Smooth muscle cell of the brain vasculature (primary cell): ENCODE measurements around the gene PHACTR1.
"Not testable (repeated sequence)": the region's sequence is repeated elsewhere in the genome, so short reads cannot be mapped to it uniquely, and the experiment has no call there.

Experiments used
- DNase-seq: peaks from one replicate; pipeline ENCODE4 v3.0.0-alpha.2; 2012; ENCODE audit warnings: low read depth, low spot score

PHACTR1 gene

GRCh38 chr6:13156381-13156780 is 439.8 kb downstream of the PHACTR1 start:
- no peak for DNase-seq

- no peak for DNase-seq
These were observed 440.7 kb downstream of the PHACTR1 start for GRCh38 chr6:13157293-13157692.

GRCh38 chr6:13159300-13159699 is 442.7 kb downstream of the PHACTR1 start:
- no peak for DNase-seq

GRCh38 chr6:13159822-13160221 is 443.3 kb downstream of the PHACTR1 start:
- not testable (repeated sequence) for DNase-seq

GRCh38 chr6:13163161-13163944 is 446.8 kb downstream of the PHACTR1 start:
- no peak for DNase-seq

GRCh38 chr6:13164291-13164690 is 447.7 kb downstream of the PHACTR1 start:
- DNase-seq = no peak

GRCh38 chr6:13165502-13166172 is 449.1 kb downstream of the PHACTR1 start:
- DNase-seq = no peak

- no peak for DNase-seq
These were observed 449.7 kb downstream of the PHACTR1 start for GRCh38 chr6:13166269-13166668.

GRCh38 chr6:13166916-13167315 is 450.3 kb downstream of the PHACTR1 start:
- no peak for DNase-seq

- no peak for DNase-seq
These were observed 455.7 kb downstream of the PHACTR1 start for GRCh38 chr6:13172291-13172690.

- no peak for DNase-seq
These were observed 458.5 kb downstream of the PHACTR1 start for GRCh38 chr6:13175087-13175486.

- DNase-seq = no peak
These were observed 459.2 kb downstream of the PHACTR1 start for GRCh38 chr6:13175759-13176158.

GRCh38 chr6:13177664-13178063 is 461.1 kb downstream of the PHACTR1 start:
- no peak for DNase-seq

- DNase-seq = no peak
These were observed 461.5 kb downstream of the PHACTR1 start for GRCh38 chr6:13178107-13178506.

- no peak for DNase-seq
These were observed 464.0 kb downstream of the PHACTR1 start for GRCh38 chr6:13180538-13180937.

GRCh38 chr6:13181393-13181792 is 464.8 kb downstream of the PHACTR1 start:
- DNase-seq = no peak

GRCh38 chr6:13183415-13184088 is 467.0 kb downstream of the PHACTR1 start:
- no peak for DNase-seq

GRCh38 chr6:13184089-13184468 is 467.5 kb downstream of the PHACTR1 start:
- no peak for DNase-seq

- DNase-seq = no peak
These were observed 468.0 kb downstream of the PHACTR1 start for GRCh38 chr6:13184547-13184946.

GRCh38 chr6:13186861-13187260 is 470.3 kb downstream of the PHACTR1 start:
- no peak for DNase-seq

- DNase-seq = no peak
These were observed 471.1 kb downstream of the PHACTR1 start for GRCh38 chr6:13187692-13188091.

GRCh38 chr6:13188306-13188705 is 471.7 kb downstream of the PHACTR1 start:
- no peak for DNase-seq

GRCh38 chr6:13189710-13190109 is 473.1 kb downstream of the PHACTR1 start:
- DNase-seq = no peak
